Measurements from ENCODE around the gene LIPK. TPM values are rescaled to one million over a fixed set of nuclear protein-coding genes. Genes with fewer than 3 reads are reported as not detected.
"Not testable (repeated sequence)": the region's sequence is repeated elsewhere in the genome, so short reads cannot be mapped to it uniquely, and the experiment has no call there.

LIPK gene
- total RNA-seq, 1 donor = not detected

GRCh38 chr10:88735661-88736060 is 29.6 kb downstream of the LIPK start:
- TF ChIP-seq CTCF (IDR thresholded peaks at IDR 0.05; ENCODE audit: insufficient read depth, low read depth, low read length) = no peak
- no peak for DNase-seq (ENCODE audit: low read depth)
- H3K4me3 ChIP-seq (ENCODE audit: low read depth, low read length) = no peak overlapping the region

- not testable (repeated sequence) for DNase-seq (ENCODE audit: low read depth); H3K4me3 ChIP-seq (ENCODE audit: low read depth, low read length)
These were observed 35.9 kb downstream of the LIPK start for GRCh38 chr10:88741921-88742320.

- no peak overlapping the region for H3K4me3 ChIP-seq (ENCODE audit: low read depth, low read length)
- no peak for TF ChIP-seq CTCF (IDR thresholded peaks at IDR 0.05; ENCODE audit: insufficient read depth, low read depth, low read length)
- no peak for DNase-seq (ENCODE audit: low read depth)
These were observed 36.4 kb downstream of the LIPK start for GRCh38 chr10:88742448-88742847.

GRCh38 chr10:88744002-88744401 is 38.0 kb downstream of the LIPK start:
- no peak for TF ChIP-seq CTCF (IDR thresholded peaks at IDR 0.05; ENCODE audit: insufficient read depth, low read depth, low read length)
- H3K4me3 ChIP-seq (ENCODE audit: low read depth, low read length) = no peak overlapping the region
- DNase-seq (ENCODE audit: low read depth) = no peak

- no peak for TF ChIP-seq CTCF (IDR thresholded peaks at IDR 0.05; ENCODE audit: insufficient read depth, low read depth, low read length)
- H3K4me3 ChIP-seq (ENCODE audit: low read depth, low read length) = no peak overlapping the region
- no peak for DNase-seq (ENCODE audit: low read depth)
These were observed 39.6 kb downstream of the LIPK start for GRCh38 chr10:88745633-88746032.

GRCh38 chr10:88754287-88754686 is 48.2 kb downstream of the LIPK start:
- no peak overlapping the region for H3K4me3 ChIP-seq (ENCODE audit: low read depth, low read length)
- DNase-seq (ENCODE audit: low read depth) = peak; percentile 56
- TF ChIP-seq CTCF (IDR thresholded peaks at IDR 0.05; ENCODE audit: insufficient read depth, low read depth, low read length) = no peak

- no peak overlapping the region for H3K4me3 ChIP-seq (ENCODE audit: low read depth, low read length)
- TF ChIP-seq CTCF (IDR thresholded peaks at IDR 0.05; ENCODE audit: insufficient read depth, low read depth, low read length) = no peak
- no peak for DNase-seq (ENCODE audit: low read depth)
These were observed 49.7 kb downstream of the LIPK start for GRCh38 chr10:88755753-88756152.

All from fibroblast of villous mesenchyme (primary cell).